Keratinocyte (primary cell): ENCODE measurements around the gene TDRKH. TPM values are rescaled to one million over a fixed set of nuclear protein-coding genes. Genes with fewer than 3 reads are reported as not detected.

Experiments used
- DNase-seq: peaks from one replicate; pipeline ENCODE4 v3.0.0-alpha.2; 2011; ENCODE audit warnings: low read depth, missing footprints, low spot score
- FAIRE-seq: peaks from 2 replicates; lab custom pipeline; 2011; peaks lifted over from hg19 to GRCh38; lab: Jason Lieb, UNC
- H2AFZ ChIP-seq: 2 replicates; pipeline ENCODE4 v1.6.0; 2012; ENCODE audit warnings: low read length, control low read depth, inconsistent platforms; ENCODE audit not compliant: control insufficient read depth
- H3K27ac ChIP-seq: 2 replicates; pipeline ENCODE4 v1.5.1; 2011; ENCODE audit warnings: low read length; ENCODE audit not compliant: control insufficient read depth, insufficient read depth
- H3K27me3 ChIP-seq: 3 replicates; pipeline ENCODE4 v1.6.0; 2011; ENCODE audit warnings: low read length; ENCODE audit not compliant: control insufficient read depth, insufficient read depth; ENCODE audit errors: extremely low read depth
- H3K36me3 ChIP-seq, 2 experiments: 2 replicates in 1 of 2; 3 replicates in 1 of 2; pipeline ENCODE4 v1.5.1; 2011; ENCODE audit warnings: low read length in 2 of 2, mild to moderate bottlenecking in 1 of 2; ENCODE audit not compliant: control insufficient read depth in 2 of 2, insufficient read depth in 2 of 2; ENCODE audit errors: extremely low read depth in 1 of 2
- H3K4me1 ChIP-seq: 3 replicates; pipeline ENCODE4 v1.5.1; 2011; ENCODE audit warnings: low read length; ENCODE audit not compliant: control insufficient read depth, insufficient read depth; ENCODE audit errors: extremely low read depth
- H3K4me2 ChIP-seq: 3 replicates; pipeline ENCODE4 v1.6.0; 2011; ENCODE audit warnings: low read depth, low read length; ENCODE audit not compliant: control insufficient read depth, insufficient read depth; ENCODE audit errors: extremely low read depth
- H3K4me3 ChIP-seq, 3 experiments: fragments of 200-600 bp in 1 of 3; sonication (generic) in 1 of 3; 2 replicates in 2 of 3; 3 replicates in 1 of 3; pipeline ENCODE4 v1.5.1; 2011 to 2016; ENCODE audit warnings: low read length in 3 of 3, mild to moderate bottlenecking in 3 of 3, control low read depth in 2 of 3, inconsistent platforms in 1 of 3, low read depth in 1 of 3, mixed read lengths in 1 of 3, mixed run types in 1 of 3, moderate library complexity in 1 of 3; ENCODE audit not compliant: control insufficient read depth in 2 of 3, insufficient read depth in 2 of 3; ENCODE audit errors: extremely low read depth in 1 of 3
- H3K79me2 ChIP-seq: 2 replicates; pipeline ENCODE4 v1.6.0; 2012; ENCODE audit warnings: low read length; ENCODE audit not compliant: control insufficient read depth, insufficient read depth
- H3K9ac ChIP-seq: 3 replicates; pipeline ENCODE4 v1.6.0; 2011; ENCODE audit warnings: low read length; ENCODE audit not compliant: control insufficient read depth, insufficient read depth; ENCODE audit errors: extremely low read depth
- H3K9me1 ChIP-seq: 3 replicates; pipeline ENCODE4 v1.6.0; 2011; ENCODE audit warnings: low read length; ENCODE audit not compliant: control insufficient read depth, insufficient read depth; ENCODE audit errors: extremely low read depth
- H3K9me3 ChIP-seq: 2 replicates; pipeline ENCODE4 v1.5.1; 2012; ENCODE audit warnings: low read depth, low read length; ENCODE audit not compliant: control insufficient read depth
- H4K20me1 ChIP-seq: 3 replicates; pipeline ENCODE4 v1.6.0; 2011; ENCODE audit warnings: low read length; ENCODE audit not compliant: control insufficient read depth, insufficient read depth; ENCODE audit errors: extremely low read depth
- EZH2 ChIP-seq: IDR thresholded peaks from one replicate; pipeline ENCODE4 v1.6.1; 2012; ENCODE audit warnings: inconsistent platforms, mild to moderate bottlenecking, low read length, moderate library complexity
- dilution Hi-C: fragments of 300-500 bp; cut with MboI; formaldehyde crosslinking; loops from one replicate; pipeline ENCODE4 v1.7.0; 2020; ENCODE audit warnings: low sequenced_read_pairs; ENCODE audit not compliant: extremely low pct_ligation_motif_present
- polyA plus RNA-seq, 5 experiments: library from polyadenylated mRNA; depleted of rRNA in 3 of 5; stranded (reverse) in 3 of 5; stranded (forward) in 1 of 5; unstranded in 1 of 5; fragments of >200 nt; gene quantifications; 1 replicate in 1 of 5; 2 replicates in 3 of 5; 3 replicates in 1 of 5; pipeline versions ENCODE4 v1.2.1 to v1.2.3, GENCODE V29; 2011 to 2012; ENCODE audit warnings: missing spikeins in 2 of 5, low read depth in 1 of 5, low replicate concordance in 1 of 5
- TF ChIP-seq, protein P1 (sequence below), 3 experiments: IDR thresholded peaks in 1 of 3; conservative IDR thresholded peaks in 1 of 3; optimal IDR thresholded peaks in 1 of 3; 2 replicates in 2 of 3; 3 replicates in 1 of 3; pipeline versions ENCODE3 to v1.5.1; 2011; ENCODE audit warnings: low read length in 3 of 3, mild to moderate bottlenecking in 3 of 3, moderate library complexity in 2 of 3, control low read depth in 1 of 3, inconsistent platforms in 1 of 3; ENCODE audit not compliant: insufficient read depth in 2 of 3; ENCODE audit errors: extremely low read depth in 1 of 3

TDRKH gene
- polyA plus RNA-seq, 1 donor (not counting 4 experiments of a cell fraction or from before 2014, with no cell fraction given) = 9.7 TPM

DNA sequence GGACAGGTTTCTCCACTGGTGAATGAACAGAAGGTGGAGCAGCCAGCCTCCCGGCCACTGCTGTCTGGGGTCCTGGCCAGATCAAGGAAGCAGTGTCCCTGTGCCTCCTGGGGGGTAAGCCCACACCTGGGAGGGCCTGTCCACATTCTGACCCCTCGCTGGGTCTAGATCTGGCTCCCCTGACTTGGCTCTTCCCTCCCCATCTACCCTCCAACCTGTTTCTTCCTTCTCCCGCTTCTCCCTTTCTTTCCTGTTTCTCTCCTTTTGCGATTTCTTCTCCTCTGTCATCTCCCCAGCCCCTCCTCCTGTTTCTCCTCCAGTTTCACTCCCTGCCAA is 40.9 kb upstream of the TDRKH start:
- H3K9ac ChIP-seq = no peak overlapping the region
- no peak for TF ChIP-seq EZH2
- TF ChIP-seq, protein P1, sequence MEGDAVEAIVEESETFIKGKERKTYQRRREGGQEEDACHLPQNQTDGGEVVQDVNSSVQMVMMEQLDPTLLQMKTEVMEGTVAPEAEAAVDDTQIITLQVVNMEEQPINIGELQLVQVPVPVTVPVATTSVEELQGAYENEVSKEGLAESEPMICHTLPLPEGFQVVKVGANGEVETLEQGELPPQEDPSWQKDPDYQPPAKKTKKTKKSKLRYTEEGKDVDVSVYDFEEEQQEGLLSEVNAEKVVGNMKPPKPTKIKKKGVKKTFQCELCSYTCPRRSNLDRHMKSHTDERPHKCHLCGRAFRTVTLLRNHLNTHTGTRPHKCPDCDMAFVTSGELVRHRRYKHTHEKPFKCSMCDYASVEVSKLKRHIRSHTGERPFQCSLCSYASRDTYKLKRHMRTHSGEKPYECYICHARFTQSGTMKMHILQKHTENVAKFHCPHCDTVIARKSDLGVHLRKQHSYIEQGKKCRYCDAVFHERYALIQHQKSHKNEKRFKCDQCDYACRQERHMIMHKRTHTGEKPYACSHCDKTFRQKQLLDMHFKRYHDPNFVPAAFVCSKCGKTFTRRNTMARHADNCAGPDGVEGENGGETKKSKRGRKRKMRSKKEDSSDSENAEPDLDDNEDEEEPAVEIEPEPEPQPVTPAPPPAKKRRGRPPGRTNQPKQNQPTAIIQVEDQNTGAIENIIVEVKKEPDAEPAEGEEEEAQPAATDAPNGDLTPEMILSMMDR (optimal IDR thresholded peaks at IDR 0.05 in 1 of 3, IDR thresholded peaks at IDR 0.05 in 1 of 3, conservative IDR thresholded peaks at IDR 0.05 in 1 of 3; ENCODE audit: extremely low read depth in 1 of 3, insufficient read depth in 2 of 3, low read length in 3 of 3) = no peak
- H3K36me3 ChIP-seq = no peaks in the 10 kb centered on the region
- peak overlapping the region; percentile 6 for H3K4me2 ChIP-seq
- dilution Hi-C loops = no loop called here
- DNase-seq = no peak
- no peaks in the 10 kb centered on the region for H3K9me1 ChIP-seq
- H3K27me3 ChIP-seq = no peaks in the 10 kb centered on the region
- H2AFZ ChIP-seq = no peak overlapping the region
- no peak overlapping the region for H3K4me3 ChIP-seq
- no peaks in the 10 kb centered on the region for H3K79me2 ChIP-seq
- peaks cover 24% of the 10 kb centered on the region for H3K4me1 ChIP-seq
- no peaks in the 10 kb centered on the region for H4K20me1 ChIP-seq
- no peak for FAIRE-seq
- no peak overlapping the region for H3K27ac ChIP-seq
- H3K9me3 ChIP-seq = no peaks in the 10 kb centered on the region

- no peak overlapping the region for H3K4me2 ChIP-seq
- TF ChIP-seq, protein P1 (optimal IDR thresholded peaks at IDR 0.05 in 1 of 3, IDR thresholded peaks at IDR 0.05 in 1 of 3, conservative IDR thresholded peaks at IDR 0.05 in 1 of 3; ENCODE audit: extremely low read depth in 1 of 3, insufficient read depth in 2 of 3, low read length in 3 of 3) = no peak
- no peak for TF ChIP-seq EZH2
- H3K9me3 ChIP-seq = no peaks in the 10 kb centered on the region
- no peak overlapping the region for H2AFZ ChIP-seq
- H3K27me3 ChIP-seq = no peaks in the 10 kb centered on the region
- no peak for FAIRE-seq
- H3K9me1 ChIP-seq = no peaks in the 10 kb centered on the region
- DNase-seq = no peak
- no peak overlapping the region for H3K27ac ChIP-seq
- dilution Hi-C loops = no loop called here
- no peaks in the 10 kb centered on the region for H4K20me1 ChIP-seq
- H3K4me1 ChIP-seq = peaks cover 22% of the 10 kb centered on the region
- H3K4me3 ChIP-seq = no peak overlapping the region
- no peaks in the 10 kb centered on the region for H3K79me2 ChIP-seq
- no peak overlapping the region for H3K9ac ChIP-seq
- H3K36me3 ChIP-seq = no peaks in the 10 kb centered on the region
Observed at GRCh38 chr1:151830055-151830454, 39.8 kb upstream of the TDRKH start.
